Pulmonary artery endothelial cell (primary cell): ENCODE measurements around the gene DDC. TPM values are rescaled to one million over a fixed set of nuclear protein-coding genes. Genes with fewer than 3 reads are reported as not detected.

Experiments used
- DNase-seq: peaks from one replicate; pipeline ENCODE4 v3.0.0-alpha.2; 2011; ENCODE audit warnings: low read depth, low spot score
- total RNA-seq: library from RNA; depleted of rRNA; stranded (reverse); fragments of >200 nt; gene quantifications from 2 replicates; pipeline ENCODE4 v1.2.3, GENCODE V29; 2014

DDC gene
- total RNA-seq, 1 donor from 2014 or later: not detected

DNA sequence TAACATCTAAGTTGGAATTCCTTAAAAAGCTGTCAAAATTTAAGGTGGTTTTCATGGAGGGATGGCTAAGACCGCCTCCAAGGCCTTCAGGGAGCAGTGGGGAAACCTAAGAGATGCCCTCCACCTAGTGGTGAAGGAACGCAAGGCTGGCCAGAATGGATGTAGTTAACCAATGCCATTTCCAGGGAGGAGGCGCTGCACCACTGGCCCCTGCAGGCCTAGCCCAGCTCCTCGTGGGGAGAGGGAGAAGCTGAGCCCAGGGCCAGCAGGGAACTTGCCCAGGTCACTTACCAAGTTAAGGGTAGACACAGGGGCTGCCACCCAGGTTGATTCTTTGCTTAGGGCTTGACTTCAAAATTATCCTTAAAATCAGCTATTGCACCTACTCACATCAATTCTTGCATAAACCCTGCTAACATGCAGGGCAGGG lies 147.1 kb downstream of the DDC start:
- peak; percentile 45 for DNase-seq

DNA sequence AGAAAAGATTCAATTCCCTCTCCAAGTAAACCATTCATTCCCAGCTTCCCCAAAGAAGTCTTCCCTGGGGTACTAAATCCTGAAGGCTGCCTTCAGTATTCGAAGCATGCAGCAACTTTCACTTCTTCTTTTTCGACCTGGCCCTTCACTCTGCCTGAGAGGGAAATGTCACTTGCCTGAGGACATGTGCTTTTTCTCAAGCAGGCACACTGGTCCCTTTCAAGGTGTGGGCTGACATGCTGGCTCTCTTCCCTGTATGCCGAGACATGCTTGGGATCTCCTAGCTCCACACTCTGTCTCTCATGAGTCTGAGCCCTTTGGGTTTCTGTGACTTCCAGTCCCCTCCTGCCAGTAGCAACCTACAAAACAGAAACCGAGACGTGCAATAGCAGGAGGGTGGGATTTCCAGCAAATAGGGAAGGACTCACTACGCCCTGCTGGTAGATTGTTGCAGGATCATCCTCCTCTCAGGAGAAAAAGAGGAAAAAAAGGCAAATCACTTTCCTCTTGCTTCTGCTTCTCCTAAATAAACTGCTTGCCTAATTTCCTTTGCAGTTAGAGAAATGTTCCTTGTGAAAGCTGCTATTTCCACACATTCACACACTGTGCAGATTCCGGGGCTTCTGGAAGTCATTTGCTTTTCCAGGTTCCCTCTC lies 148.6 kb downstream of the DDC start:
- DNase-seq: no peak

DNA sequence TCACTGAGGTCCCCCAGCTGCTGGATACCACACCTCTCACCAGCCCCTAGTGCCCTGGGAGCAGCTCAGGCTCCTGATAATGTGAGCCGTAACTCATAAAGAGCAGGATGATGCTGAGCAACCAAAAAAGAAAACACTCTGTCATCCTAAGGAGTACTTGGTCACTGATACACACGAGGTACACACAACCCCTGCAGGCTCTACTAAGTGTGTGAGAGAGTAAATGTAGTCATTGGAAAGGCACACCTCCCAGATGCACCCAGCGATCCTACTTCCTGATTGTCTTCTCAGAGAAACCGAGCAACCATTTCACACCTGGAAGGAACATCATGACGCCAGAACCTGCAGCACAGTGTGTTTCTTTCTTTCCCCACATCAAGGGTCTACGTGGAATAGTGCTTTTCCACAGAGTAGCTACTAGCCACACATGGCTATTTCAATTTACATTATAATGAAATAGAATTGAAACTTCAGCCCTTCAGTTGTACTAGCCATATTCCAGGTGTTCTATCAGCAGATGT lies 149.3 kb downstream of the DDC start:
- DNase-seq: no peak

DNA sequence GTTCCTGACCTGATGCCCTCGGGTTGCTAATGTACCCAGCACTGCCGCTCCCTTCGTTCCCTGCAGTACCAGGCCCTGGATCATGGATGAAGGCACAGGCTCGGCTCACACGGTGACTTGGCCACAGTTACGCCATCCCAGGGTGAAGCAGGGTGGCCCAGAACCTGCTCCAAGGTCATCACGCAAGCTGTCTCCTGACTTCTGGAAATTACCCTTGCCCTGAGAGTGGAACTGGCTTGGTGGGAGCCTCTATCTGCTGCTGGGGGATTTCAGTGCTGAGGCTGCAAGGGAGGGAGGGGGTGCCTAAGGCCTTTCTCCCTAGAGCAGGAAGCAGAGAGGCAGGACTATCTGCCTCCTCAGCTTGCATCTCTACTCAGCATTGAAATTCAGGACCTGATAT lies 151.6 kb downstream of the DDC start:
- DNase-seq: no peak

DNA sequence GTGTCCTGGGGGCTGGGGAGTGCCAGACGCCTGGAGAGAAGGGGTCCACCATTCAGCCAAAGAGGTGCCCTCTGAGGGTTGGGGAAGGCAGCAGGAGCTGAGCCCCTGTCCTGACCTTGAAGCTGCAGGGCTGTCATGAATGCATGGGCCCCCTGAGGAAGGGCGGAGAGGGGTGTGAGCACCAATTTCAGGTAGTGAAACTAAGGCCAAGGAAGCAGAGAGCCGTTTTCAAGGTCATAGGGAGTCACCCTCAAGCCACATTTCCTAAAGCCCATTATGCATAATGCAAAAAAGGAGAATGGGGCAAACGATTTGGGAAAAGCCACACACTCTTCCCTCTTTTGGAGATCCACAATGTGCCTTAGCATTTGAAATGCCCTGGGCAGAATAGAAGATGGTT lies 152.2 kb downstream of the DDC start:
- DNase-seq: no peak

DNA sequence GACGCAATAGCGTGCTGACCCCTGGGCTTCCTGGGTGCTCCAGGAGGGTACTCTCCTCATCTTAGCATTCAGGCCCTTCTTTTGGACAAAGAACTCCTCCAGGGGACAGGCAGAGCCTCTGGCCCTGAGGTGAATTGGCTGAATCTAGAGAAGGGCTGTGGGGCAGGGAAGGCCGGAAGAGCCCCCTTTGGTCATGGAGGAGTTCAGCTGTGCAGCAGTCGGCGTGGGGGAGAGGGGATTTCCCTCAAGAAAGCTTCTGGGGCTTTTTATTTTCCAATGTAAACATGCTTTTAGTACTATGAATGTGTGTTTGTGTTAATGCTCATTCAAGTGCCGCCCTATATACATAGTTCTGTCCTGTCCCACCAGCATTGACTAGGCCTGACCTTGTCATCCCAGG lies 153.9 kb downstream of the DDC start:
- DNase-seq: no peak

DNA sequence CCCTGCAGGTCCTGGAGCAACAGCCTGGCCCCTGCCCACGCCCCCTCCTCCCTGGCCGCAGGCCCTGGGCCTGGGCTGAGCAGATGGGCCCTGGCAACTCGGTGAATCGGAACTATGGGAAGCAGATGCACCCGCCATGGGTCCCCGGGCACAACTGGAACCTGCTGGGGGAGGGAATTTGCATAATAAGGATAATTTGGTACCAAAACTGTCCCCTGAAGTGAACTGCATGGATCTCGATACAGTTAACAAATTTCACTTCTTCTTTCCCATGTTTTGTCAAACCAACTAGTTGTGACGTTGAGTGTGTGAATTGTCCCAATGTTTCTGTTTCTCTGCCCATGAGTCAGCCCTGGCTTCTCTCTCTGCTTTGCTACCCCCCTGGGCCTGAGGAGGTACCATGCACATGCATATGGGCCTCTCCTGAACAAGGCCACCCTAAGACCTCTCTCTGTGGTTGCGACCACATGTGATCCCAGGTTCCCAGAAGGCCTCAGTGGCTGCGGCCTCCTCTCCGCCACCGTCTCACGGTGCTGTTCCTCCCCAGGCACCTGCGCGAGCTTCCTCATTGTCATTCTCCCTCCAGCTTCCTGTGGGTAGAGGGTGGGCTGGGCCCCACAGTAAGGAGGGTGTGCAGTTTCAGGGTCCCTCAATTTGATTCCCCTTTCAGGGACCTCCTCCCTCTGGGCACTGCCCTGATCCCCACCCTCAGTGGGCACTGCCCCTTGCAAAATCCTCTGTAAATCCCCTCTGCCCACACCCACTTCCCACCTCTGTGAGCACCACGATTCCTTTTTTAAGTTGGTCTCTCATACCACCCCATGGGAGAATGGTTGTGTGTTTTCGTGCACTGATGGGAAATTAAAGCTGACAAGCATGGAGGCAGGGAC lies 155.1 kb downstream of the DDC start:
- no peak for DNase-seq

Other genes starting within 250 kb of the DDC start
- 36.5 and 62.1 TPM in 2 replicates for gene FIGNL1, start 115.1 kb downstream of the DDC start, total RNA-seq
- gene GRB10, start 217.5 kb upstream of the DDC start, total RNA-seq: 91.1 and 93.7 TPM in 2 replicates